Naive thymus-derived CD8-positive, alpha-beta T cell (primary cell): Measurements from ENCODE around the gene ERI3. TPM values are rescaled to one million over a fixed set of nuclear protein-coding genes. Genes with fewer than 3 reads are reported as not detected.

Experiments used
- ATAC-seq, 2 donors: fragments of 150-1000 bp; cut with Tn5 transposase in 1 of 2; sonication (Bioruptor Pico), chemical (Tn5 transposase) in 1 of 2; 1 replicate in 1 of 2; 2 replicates in 1 of 2; pipeline ENCODE4 v1.10.0; 2021; ENCODE audit warnings: mild to moderate bottlenecking in 2 of 2, moderate library complexity in 2 of 2
- POLR2A ChIA-PET: fragments of 350-600 bp; sonication (Branson Sonifier 250); formaldehyde crosslinking; loops from one replicate; lab custom pipeline; 2021; ENCODE audit warnings: antibody characterized with exemption; lab: Charles Lee
- DNase-seq, 10 donors: peaks; one replicate each; pipeline versions ENCODE4 v3.0.0 to v3.0.0-alpha.2; 2020 to 2022
- H3K27ac Mint-ChIP-seq, 10 donors: one replicate each; pipeline ENCODE4 v1.8.0; 2020 to 2022; ENCODE audit warnings: mild to moderate bottlenecking in 10 of 10, mixed read lengths in 10 of 10, moderate library complexity in 4 of 10, inconsistent platforms in 1 of 10
- H3K27me3 Mint-ChIP-seq, 5 donors: one replicate each; pipeline ENCODE4 v1.8.0; 2021 to 2022; ENCODE audit warnings: mixed read lengths in 5 of 5
- H3K36me3 Mint-ChIP-seq, 3 donors: one replicate each; pipeline ENCODE4 v1.8.0; 2020 to 2022; ENCODE audit warnings: mixed read lengths in 3 of 3, mild to moderate bottlenecking in 2 of 3, inconsistent platforms in 1 of 3
- H3K4me1 Mint-ChIP-seq, 4 donors: one replicate each; pipeline ENCODE4 v1.8.0; 2021 to 2022; ENCODE audit warnings: mixed read lengths in 4 of 4
- H3K4me3 Mint-ChIP-seq, 10 donors: one replicate each; pipeline ENCODE4 v1.8.0; 2020 to 2022; ENCODE audit warnings: mild to moderate bottlenecking in 10 of 10, mixed read lengths in 10 of 10, moderate library complexity in 6 of 10, inconsistent platforms in 1 of 10
- H3K9me3 Mint-ChIP-seq, 9 donors: one replicate each; pipeline ENCODE4 v1.8.0; 2020 to 2022; ENCODE audit warnings: mixed read lengths in 9 of 9, mild to moderate bottlenecking in 3 of 9, inconsistent platforms in 1 of 9, moderate library complexity in 1 of 9
- polyA plus RNA-seq, 3 donors: library from polyadenylated mRNA; unstranded; fragments of 300-500 nt; fragmentation: Illumina TruSeq; gene quantifications; one replicate each; pipeline ENCODE4 v1.2.3, GENCODE V29; 2021
- total RNA-seq, 8 experiments: library from RNA in 2 of 8; stranded (reverse) in 2 of 8; gene quantifications; one replicate each; pipeline ENCODE4 v1.2.3 and lab custom pipeline; 2021 to 2026

The ERI3 gene
- total and polyA plus RNA-seq, 5 experiments from 2014 or later: 27.2 to 45.8 (median 43.4) TPM

- POLR2A ChIA-PET: no interaction called here
- H3K27me3 Mint-ChIP-seq: no peaks in the 10 kb centered on the region
- H3K4me1 Mint-ChIP-seq: peaks cover 0 to 2% (median 0%) of the 10 kb centered on the region in 4 donors
- no peak overlapping the region for H3K27ac Mint-ChIP-seq
- peaks cover 5 to 29% (median 12%) of the 10 kb centered on the region in 3 donors for H3K36me3 Mint-ChIP-seq
- ATAC-seq (no peak), DNase-seq (no peak)
- H3K9me3 Mint-ChIP-seq: no peaks in the 10 kb centered on the region
- no peak overlapping the region for H3K4me3 Mint-ChIP-seq
These were observed 125.5 kb downstream of the ERI3 start for GRCh38 chr1:44229435-44230167.

- peaks cover 9 to 12% (median 11%) of the 10 kb centered on the region in 4 donors for H3K4me1 Mint-ChIP-seq
- H3K27ac Mint-ChIP-seq: no peak overlapping the region
These were observed 126.8 kb downstream of the ERI3 start for GRCh38 chr1:44228218-44228617.

GRCh38 chr1:44227211-44227610 is 127.8 kb downstream of the ERI3 start:
- DNase-seq (no peak), ATAC-seq (no peak)
- Mint-ChIP-seq H3K9me3 (no peaks in the 10 kb centered on the region), H3K27me3 (no peaks in the 10 kb centered on the region), H3K36me3 (peaks cover 0 to 17% (median 9%) of the 10 kb centered on the region in 3 donors), H3K4me1 (peaks cover 16 to 20% (median 18%) of the 10 kb centered on the region in 4 donors), H3K27ac (peak overlapping the region in 2 of 10 donors; percentile 11 to 82), H3K4me3 (no peak overlapping the region)
- POLR2A ChIA-PET: no interaction called here

More at GRCh38 chr1:44228218-44228617, 126.8 kb downstream of the ERI3 start:
- DNase-seq (no peak), ATAC-seq (no peak)
- Mint-ChIP-seq H3K36me3 (peaks cover 0 to 22% (median 12%) of the 10 kb centered on the region in 3 donors), H3K9me3 (no peaks in the 10 kb centered on the region), H3K4me3 (no peak overlapping the region), H3K27me3 (no peaks in the 10 kb centered on the region)
- POLR2A ChIA-PET: no interaction called here

GRCh38 chr1:44225761-44226160 is 129.3 kb downstream of the ERI3 start:
- peaks cover 16 to 20% (median 18%) of the 10 kb centered on the region in 4 donors for H3K4me1 Mint-ChIP-seq
- ATAC-seq (no peak), DNase-seq (no peak)
- POLR2A ChIA-PET: interaction anchor here (1.0 kb wide), 1 partner anchor 13 kb away, joined by 3 read pairs; no protein-coding TSS in a partner anchor
- no peaks in the 10 kb centered on the region for H3K9me3 Mint-ChIP-seq
- no peak overlapping the region for H3K4me3 Mint-ChIP-seq
- peak overlapping the region in 4 of 10 donors; percentile 1 to 74 (median 50) for H3K27ac Mint-ChIP-seq
- peaks cover 0 to 17% (median 5%) of the 10 kb centered on the region in 3 donors for H3K36me3 Mint-ChIP-seq
- H3K27me3 Mint-ChIP-seq: no peaks in the 10 kb centered on the region

- peak overlapping the region in 1 of 10 donors; percentile 8 for H3K4me3 Mint-ChIP-seq
- H3K4me1 Mint-ChIP-seq: peaks cover 16 to 20% (median 18%) of the 10 kb centered on the region in 4 donors
- DNase-seq (no peak), ATAC-seq (no peak)
- POLR2A ChIA-PET: interaction anchor here (1.0 kb wide), 1 partner anchor 10 kb away, joined by 3 read pairs; the partner anchor contains the start of gene DMAP1
- H3K27ac Mint-ChIP-seq: peak overlapping the region in 9 of 10 donors; percentile 59 to 84 (median 74)
- peaks cover 0 to 37% (median 5%) of the 10 kb centered on the region in 3 donors for H3K36me3 Mint-ChIP-seq
- H3K9me3 Mint-ChIP-seq: no peaks in the 10 kb centered on the region
- H3K27me3 Mint-ChIP-seq: no peaks in the 10 kb centered on the region
These were observed 131.9 kb downstream of the ERI3 start for GRCh38 chr1:44223187-44223610.

- ATAC-seq: peak in 1 of 2 donors; percentile 42
- H3K4me1 Mint-ChIP-seq: peaks cover 16 to 21% (median 21%) of the 10 kb centered on the region in 4 donors
- H3K27ac Mint-ChIP-seq: peak overlapping the region; percentile 29 to 84 (median 72)
- POLR2A ChIA-PET: interaction anchor here (1.0 kb wide), 1 partner anchor 9 kb away, joined by 3 read pairs; the partner anchor contains the start of gene DMAP1
- peak overlapping the region in 3 of 10 donors; percentile 8 to 30 (median 24) for H3K4me3 Mint-ChIP-seq
- peak in 1 of 10 donors; percentile 63 for DNase-seq
- peaks cover 0 to 39% (median 5%) of the 10 kb centered on the region in 3 donors for H3K36me3 Mint-ChIP-seq
- no peaks in the 10 kb centered on the region for H3K27me3 Mint-ChIP-seq
- H3K9me3 Mint-ChIP-seq: no peaks in the 10 kb centered on the region
These were observed 132.5 kb downstream of the ERI3 start for GRCh38 chr1:44222397-44223186.

- Mint-ChIP-seq H3K27me3 (no peaks in the 10 kb centered on the region), H3K27ac (peak overlapping the region in 2 of 10 donors; percentile 29 to 71), H3K9me3 (no peaks in the 10 kb centered on the region), H3K4me1 (peaks cover 17 to 29% (median 26%) of the 10 kb centered on the region in 4 donors), H3K36me3 (peaks cover 0 to 45% (median 5%) of the 10 kb centered on the region in 3 donors), H3K4me3 (no peak overlapping the region)
- ATAC-seq: no peak
- POLR2A ChIA-PET: no interaction called here
- DNase-seq: no peak
These were observed 133.3 kb downstream of the ERI3 start for GRCh38 chr1:44221769-44222168.

- no peak overlapping the region for H3K4me3 Mint-ChIP-seq
- ATAC-seq (no peak), DNase-seq (no peak)
- peaks cover 0 to 55% (median 3%) of the 10 kb centered on the region in 3 donors for H3K36me3 Mint-ChIP-seq
- no peaks in the 10 kb centered on the region for H3K27me3 Mint-ChIP-seq
- POLR2A ChIA-PET: no interaction called here
- peak overlapping the region in 3 of 10 donors; percentile 14 to 81 (median 43) for H3K27ac Mint-ChIP-seq
- H3K4me1 Mint-ChIP-seq: peaks cover 17 to 40% (median 29%) of the 10 kb centered on the region in 4 donors
- H3K9me3 Mint-ChIP-seq: no peaks in the 10 kb centered on the region
These were observed 134.3 kb downstream of the ERI3 start for GRCh38 chr1:44220755-44221154.

GRCh38 chr1:44220001-44220751 is 134.9 kb downstream of the ERI3 start:
- Mint-ChIP-seq H3K27ac (peak overlapping the region in 1 of 10 donors; percentile 43), H3K4me3 (no peak overlapping the region), H3K4me1 (peaks cover 19 to 45% (median 32%) of the 10 kb centered on the region in 4 donors), H3K36me3 (peaks cover 0 to 60% (median 3%) of the 10 kb centered on the region in 3 donors), H3K27me3 (no peaks in the 10 kb centered on the region), H3K9me3 (no peaks in the 10 kb centered on the region)
- POLR2A ChIA-PET: no interaction called here
- no peak for ATAC-seq
- DNase-seq: no peak

- ATAC-seq: no peak
- H3K27me3 Mint-ChIP-seq: no peaks in the 10 kb centered on the region
- H3K4me1 Mint-ChIP-seq: peaks cover 29 to 53% (median 39%) of the 10 kb centered on the region in 4 donors
- DNase-seq: no peak
- H3K27ac Mint-ChIP-seq: peak overlapping the region in 1 of 10 donors; percentile 36
- peaks cover 0 to 62% (median 3%) of the 10 kb centered on the region in 3 donors for H3K36me3 Mint-ChIP-seq
- H3K4me3 Mint-ChIP-seq: no peak overlapping the region
- POLR2A ChIA-PET: no interaction called here
- H3K9me3 Mint-ChIP-seq: no peaks in the 10 kb centered on the region
These were observed 135.8 kb downstream of the ERI3 start for GRCh38 chr1:44219301-44219626.

- no peak for ATAC-seq
- peaks cover 0 to 62% (median 3%) of the 10 kb centered on the region in 3 donors for H3K36me3 Mint-ChIP-seq
- H3K9me3 Mint-ChIP-seq: no peaks in the 10 kb centered on the region
- POLR2A ChIA-PET: no interaction called here
- H3K4me3 Mint-ChIP-seq: no peak overlapping the region
- no peak for DNase-seq
- no peaks in the 10 kb centered on the region for H3K27me3 Mint-ChIP-seq
- peak overlapping the region in 3 of 10 donors; percentile 43 to 51 (median 45) for H3K27ac Mint-ChIP-seq
- peaks cover 28 to 52% (median 38%) of the 10 kb centered on the region in 4 donors for H3K4me1 Mint-ChIP-seq
These were observed 136.4 kb downstream of the ERI3 start for GRCh38 chr1:44218503-44219300.
